AG10803 (cell line): ENCODE measurements around the gene EVA1C.
A peak's percentile ranks its signal among the peaks of the same experiment; 100 is the strongest.
"Not testable (repeated sequence)": the region's sequence is repeated elsewhere in the genome, so short reads cannot be mapped to it uniquely, and the experiment has no call there.

Experiments
- DNase-seq: peaks from one replicate; pipeline ENCODE4 v3.0.0; 2010; ENCODE audit warnings: low read depth
- H3K4me3 ChIP-seq: 2 replicates; pipeline ENCODE4 v1.5.1; 2011; ENCODE audit warnings: mild to moderate bottlenecking, low read length, control low read depth
- CTCF ChIP-seq: conservative IDR thresholded peaks from 2 replicates; pipeline ENCODE4 v1.5.1; 2011; ENCODE audit warnings: mild to moderate bottlenecking, low read length, control low read depth, inconsistent platforms

Gene EVA1C

GRCh38 chr21:32425628-32426027 is 13.1 kb downstream of the EVA1C start:
- DNase-seq = no peak
- H3K4me3 ChIP-seq = no peak overlapping the region
- TF ChIP-seq CTCF = no peak

- DNase-seq = no peak
- no peak overlapping the region for H3K4me3 ChIP-seq
- no peak for TF ChIP-seq CTCF
Observed at GRCh38 chr21:32426066-32426465, 13.6 kb downstream of the EVA1C start.

GRCh38 chr21:32426592-32427051 is 14.1 kb downstream of the EVA1C start:
- H3K4me3 ChIP-seq = no peak overlapping the region
- TF ChIP-seq CTCF = no peak
- DNase-seq = peak; percentile 68

GRCh38 chr21:32427958-32428623 is 15.6 kb downstream of the EVA1C start:
- no peak for TF ChIP-seq CTCF
- DNase-seq = no peak
- no peak overlapping the region for H3K4me3 ChIP-seq

- not testable (repeated sequence) for H3K4me3 ChIP-seq, DNase-seq
Observed at GRCh38 chr21:32432982-32433660, 20.6 kb downstream of the EVA1C start.

GRCh38 chr21:32437729-32438128 is 25.2 kb downstream of the EVA1C start:
- DNase-seq = no peak
- no peak overlapping the region for H3K4me3 ChIP-seq
- no peak for TF ChIP-seq CTCF

- H3K4me3 ChIP-seq = no peak overlapping the region
- no peak for TF ChIP-seq CTCF
- no peak for DNase-seq
Observed at GRCh38 chr21:32442566-32443318, 30.2 kb downstream of the EVA1C start.
